IPS-18c (cell line): ENCODE results near the gene IL17B.
A peak's percentile ranks its signal among the peaks of the same experiment; 100 is the strongest.

Experiments
- H3K4me3 ChIP-seq: 2 replicates; pipeline ENCODE4 v1.7.0; 2013; ENCODE audit warnings: low read depth, mild to moderate bottlenecking, low read length, moderate library complexity; ENCODE audit not compliant: insufficient read depth
- H3K9me3 ChIP-seq: one replicate; pipeline ENCODE4 v1.6.1; 2013; ENCODE audit warnings: mild to moderate bottlenecking, low read length, moderate library complexity; ENCODE audit not compliant: control insufficient read depth, insufficient read depth

The IL17B gene

DNA sequence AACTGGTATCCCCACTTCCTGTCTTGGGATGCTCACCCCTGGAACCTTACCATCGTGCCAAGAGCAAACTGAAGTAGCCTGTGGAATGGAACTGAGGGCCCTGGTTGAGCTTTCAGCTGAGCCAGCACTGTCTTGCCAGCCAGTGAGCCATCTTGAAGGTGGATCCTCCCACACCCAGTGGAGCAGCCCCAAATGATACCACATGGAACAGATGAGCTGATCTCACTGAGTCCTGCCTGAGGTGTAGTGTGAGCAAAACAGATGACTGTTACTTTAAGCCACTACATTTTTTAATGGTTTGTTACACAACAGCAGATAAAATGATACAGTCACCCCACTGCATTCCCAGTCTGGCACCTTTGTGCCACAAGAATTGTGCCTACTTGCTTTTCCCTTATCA is 23.4 kb downstream of the IL17B start:
- Histone ChIP-seq H3K4me3 (no peak overlapping the region), H3K9me3 (peaks cover 4% of the 10 kb centered on the region)

DNA sequence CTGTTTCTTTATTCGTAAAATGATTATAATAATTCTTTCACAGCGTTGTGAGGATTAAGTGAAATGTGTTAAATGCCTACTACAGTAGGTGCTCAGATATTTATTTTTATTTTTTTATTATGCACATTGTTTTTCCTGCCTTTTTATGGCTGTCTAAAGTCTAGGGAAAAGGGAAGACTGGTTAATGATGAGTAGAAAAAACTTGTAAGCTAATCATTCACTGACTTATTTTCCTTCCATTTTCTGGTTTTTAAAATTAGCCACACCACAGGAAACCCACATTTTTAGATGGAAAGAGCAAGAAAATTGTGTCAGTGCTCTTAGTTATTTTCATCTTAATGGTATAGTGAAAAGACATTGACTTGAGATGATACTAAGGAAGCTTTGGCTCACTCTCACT is 25.2 kb downstream of the IL17B start:
- Histone ChIP-seq H3K4me3 (no peak overlapping the region), H3K9me3 (peaks cover 4% of the 10 kb centered on the region)

DNA sequence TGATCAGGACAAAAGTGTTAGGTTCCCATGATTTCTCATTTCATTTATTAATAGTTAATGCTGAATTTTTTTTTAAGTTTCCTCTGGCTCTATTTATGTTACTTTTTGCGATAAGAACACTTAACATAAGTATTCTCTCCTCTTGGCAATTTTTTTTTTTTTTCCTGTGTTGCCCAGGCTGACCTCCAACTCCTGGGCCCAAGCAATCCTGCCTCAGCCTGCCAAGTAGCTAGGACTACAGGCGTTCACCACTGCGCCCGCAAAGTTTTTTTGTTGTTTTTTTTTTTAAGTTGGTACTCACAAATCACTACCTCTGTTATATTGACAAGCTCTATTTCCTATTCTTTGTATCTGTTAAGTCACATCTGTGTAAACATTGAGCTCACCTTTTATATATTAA is 26.9 kb downstream of the IL17B start:
- Histone ChIP-seq H3K9me3 (no peaks in the 10 kb centered on the region), H3K4me3 (no peak overlapping the region)

DNA sequence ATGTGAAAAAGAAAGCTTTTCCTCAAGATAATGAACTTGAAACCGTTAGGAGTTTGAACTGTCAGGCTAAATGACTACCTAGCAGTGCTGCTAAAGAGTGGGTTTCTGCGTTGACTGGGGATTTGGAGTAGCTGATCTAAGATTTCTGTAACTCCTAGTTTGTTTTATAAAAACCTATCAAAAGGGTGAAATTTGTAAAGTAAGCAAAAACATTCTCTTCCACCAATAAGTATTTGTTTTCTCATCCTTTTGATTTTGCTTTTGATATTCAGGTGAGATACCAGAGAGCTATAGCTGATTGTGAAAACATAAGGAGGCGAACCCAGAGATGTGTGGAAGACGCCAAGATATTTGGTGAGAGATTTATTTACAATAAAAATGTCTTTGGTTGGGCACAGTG is 29.7 kb downstream of the IL17B start:
- Histone ChIP-seq H3K9me3 (no peaks in the 10 kb centered on the region), H3K4me3 (no peak overlapping the region)

DNA sequence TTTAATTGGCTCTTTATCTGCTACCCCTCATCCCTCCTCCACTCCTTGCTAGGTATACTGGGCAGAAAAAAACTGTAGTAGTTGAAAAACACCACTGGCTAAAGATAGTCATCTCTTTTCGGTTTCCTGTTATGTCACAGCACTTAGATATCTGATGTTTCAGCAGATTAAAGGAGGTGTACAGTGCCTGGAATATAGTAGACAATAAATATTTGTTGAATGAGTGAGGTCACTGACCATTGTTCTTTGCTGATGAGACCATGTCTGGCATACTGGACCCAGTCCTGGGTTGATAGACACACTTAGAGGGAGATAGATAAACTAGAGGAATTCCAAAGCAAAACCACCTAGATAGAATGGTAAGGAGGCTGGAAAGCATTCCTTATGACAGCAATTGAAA is 30.6 kb downstream of the IL17B start:
- Histone ChIP-seq H3K4me3 (no peak overlapping the region), H3K9me3 (no peaks in the 10 kb centered on the region)

DNA sequence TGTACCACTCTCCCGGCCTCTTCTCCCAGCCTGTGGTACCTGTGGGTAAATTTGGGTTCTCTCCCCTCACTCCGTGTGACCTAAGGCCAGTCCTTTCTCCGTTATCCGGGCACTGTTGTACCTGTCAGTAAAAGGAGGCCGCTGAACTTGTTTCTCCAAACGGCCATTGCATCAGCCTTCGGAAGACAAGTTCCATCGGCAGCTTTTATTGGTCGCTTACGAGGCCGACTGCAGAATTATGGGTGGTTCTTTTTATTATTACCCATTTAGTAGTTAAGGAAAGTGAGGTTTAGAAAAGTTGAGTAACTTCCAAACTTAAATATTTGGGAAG is 33.2 kb downstream of the IL17B start:
- H3K9me3 ChIP-seq = no peaks in the 10 kb centered on the region
- peak overlapping the region; percentile 86 for H3K4me3 ChIP-seq

DNA sequence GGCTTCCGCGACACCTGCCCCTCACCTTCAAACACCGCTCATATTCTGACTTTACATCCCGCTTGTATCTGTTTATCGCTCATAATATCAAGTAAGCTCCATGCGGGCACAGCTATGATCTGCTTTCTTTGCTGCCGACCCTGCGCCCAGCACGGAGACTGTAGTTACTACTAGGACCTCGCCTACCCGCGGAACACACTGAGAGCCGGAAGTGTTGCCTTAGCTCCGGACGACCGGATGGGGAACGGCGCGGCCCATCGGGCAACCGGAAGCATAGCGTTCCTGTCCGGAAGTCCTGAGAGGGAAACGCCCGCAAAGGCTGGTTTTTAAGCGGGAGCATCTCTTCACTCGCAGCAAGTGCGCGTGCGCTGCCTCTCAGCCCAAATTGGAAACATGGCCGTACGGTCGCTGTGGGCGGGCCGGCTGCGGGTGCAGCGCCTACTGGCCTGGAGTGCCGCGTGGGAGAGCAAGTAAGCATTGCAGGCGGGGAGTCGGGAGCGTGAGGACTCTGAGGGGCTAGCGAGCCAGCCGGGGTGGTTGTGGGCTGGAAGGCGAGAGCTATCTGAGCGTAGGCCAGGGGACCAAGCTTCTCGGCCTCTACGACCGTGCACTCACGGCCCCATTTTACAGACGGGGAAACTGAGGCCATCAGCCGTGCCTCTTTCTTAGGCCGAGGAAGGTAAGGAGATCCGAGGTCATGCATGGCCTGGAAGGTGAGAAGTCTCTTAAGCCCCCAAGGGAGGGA is 33.8 kb downstream of the IL17B start, which contains the start of gene GRPEL2:
Gene GRPEL2, plus strand, starts transcription at position 353 of the 745 bp plus-strand sequence. Its CDS starts 41 bp downstream, at position 394.
- Histone ChIP-seq H3K4me3 (peak within 1 kb of the TSS; percentile 86), H3K9me3 (no peaks in the 10 kb centered on the region)

DNA sequence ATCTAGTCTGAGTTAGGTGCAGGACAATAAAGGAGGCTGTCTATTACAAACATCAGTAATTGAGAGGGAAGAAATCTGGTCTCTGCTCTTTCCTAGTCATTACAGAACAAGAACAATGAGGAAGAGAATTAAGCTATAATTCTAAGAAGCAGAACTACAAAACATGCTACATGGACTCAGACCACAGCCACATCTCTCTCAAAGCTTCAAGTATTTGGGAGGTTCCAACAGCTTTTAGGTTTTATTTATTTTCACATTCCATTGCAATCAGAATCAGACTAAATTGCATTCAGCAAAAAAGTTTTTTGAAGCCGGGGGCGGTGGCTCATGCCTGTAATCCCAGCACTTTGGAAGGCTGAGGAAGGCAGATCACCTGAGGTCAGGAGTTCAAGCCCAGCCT is 34.9 kb downstream of the IL17B start:
- no peaks in the 10 kb centered on the region for H3K9me3 ChIP-seq
- peak overlapping the region; percentile 86; the same call in 1 of the 2 replicates for H3K4me3 ChIP-seq

DNA sequence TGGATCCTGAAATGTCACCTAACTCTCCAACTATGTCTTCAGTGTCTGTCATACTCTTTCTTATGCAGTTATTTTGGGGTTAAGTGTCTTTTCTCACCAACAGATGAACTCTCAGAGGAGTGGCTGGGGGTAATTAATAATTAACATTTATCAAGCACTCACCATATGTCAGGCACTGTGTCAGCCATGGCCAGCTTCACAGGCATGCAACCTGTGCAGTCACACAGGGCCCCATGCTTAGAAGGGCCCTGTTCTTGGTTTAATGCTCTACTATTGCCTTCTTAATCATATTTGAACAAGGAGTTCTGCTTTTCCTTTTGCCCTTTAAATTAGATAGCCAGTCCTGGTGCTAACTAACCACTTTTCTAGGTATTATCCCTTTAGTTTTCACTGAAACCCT is 37.2 kb downstream of the IL17B start:
- H3K9me3 ChIP-seq = no peaks in the 10 kb centered on the region
- no peak overlapping the region for H3K4me3 ChIP-seq

DNA sequence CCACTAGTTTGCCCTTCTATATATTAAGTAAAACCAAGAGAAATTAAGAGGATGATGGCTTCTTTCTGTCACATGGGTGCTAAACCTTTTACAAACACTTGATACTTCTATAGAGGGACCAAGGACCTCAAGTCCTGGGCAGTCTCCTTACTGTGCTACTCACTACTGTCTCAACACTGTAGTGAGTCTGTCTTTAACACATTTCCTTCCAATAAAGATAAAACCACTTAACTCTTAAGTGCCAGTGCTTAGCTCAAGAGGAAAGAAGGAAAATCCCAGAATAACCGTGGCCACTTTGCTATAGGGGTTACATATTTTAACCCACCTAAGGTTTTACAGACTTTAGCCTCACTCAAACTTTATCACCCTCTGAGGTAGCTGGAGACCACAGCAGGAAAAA is 38.2 kb downstream of the IL17B start:
- no peaks in the 10 kb centered on the region for H3K9me3 ChIP-seq
- no peak overlapping the region for H3K4me3 ChIP-seq

DNA sequence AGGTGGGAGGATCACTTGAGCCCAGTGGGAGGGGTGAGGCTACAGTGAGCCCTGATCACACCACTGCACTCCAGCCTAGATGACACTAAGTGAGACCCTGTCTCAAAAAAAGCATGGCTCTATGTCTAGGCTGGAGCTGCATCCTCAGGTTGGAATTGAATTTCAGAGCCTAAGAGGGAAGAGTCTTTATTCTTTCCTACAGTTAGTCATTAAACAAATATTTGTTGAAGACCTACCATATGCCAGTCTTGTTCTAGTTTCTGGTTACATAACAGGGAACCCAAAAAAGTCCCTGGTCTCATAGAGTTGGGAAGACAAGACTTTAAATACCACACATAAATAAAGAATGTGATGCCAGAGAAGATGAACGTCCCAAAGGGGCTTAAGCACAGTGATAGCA is 40.7 kb downstream of the IL17B start:
- Histone ChIP-seq H3K9me3 (no peaks in the 10 kb centered on the region), H3K4me3 (no peak overlapping the region)

DNA sequence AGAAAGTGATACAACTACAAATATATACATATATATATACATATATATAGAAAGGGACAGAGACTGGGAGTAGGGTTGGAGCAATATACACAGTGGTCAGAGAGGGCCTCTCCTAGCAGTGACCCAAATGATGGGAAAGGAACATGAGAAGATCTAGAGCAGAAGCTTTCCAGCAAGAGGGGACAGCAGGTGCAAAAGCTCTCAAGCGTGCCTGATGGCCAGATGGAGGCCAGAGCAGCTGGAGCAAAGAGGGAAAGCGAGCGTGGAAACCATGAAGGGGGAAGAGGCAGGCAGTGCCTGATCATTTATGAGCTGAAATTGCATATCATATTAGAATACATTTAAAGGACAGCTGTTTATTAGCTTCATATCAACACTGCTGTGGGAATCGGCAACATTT is 41.4 kb downstream of the IL17B start:
- no peaks in the 10 kb centered on the region for H3K9me3 ChIP-seq
- no peak overlapping the region for H3K4me3 ChIP-seq

DNA sequence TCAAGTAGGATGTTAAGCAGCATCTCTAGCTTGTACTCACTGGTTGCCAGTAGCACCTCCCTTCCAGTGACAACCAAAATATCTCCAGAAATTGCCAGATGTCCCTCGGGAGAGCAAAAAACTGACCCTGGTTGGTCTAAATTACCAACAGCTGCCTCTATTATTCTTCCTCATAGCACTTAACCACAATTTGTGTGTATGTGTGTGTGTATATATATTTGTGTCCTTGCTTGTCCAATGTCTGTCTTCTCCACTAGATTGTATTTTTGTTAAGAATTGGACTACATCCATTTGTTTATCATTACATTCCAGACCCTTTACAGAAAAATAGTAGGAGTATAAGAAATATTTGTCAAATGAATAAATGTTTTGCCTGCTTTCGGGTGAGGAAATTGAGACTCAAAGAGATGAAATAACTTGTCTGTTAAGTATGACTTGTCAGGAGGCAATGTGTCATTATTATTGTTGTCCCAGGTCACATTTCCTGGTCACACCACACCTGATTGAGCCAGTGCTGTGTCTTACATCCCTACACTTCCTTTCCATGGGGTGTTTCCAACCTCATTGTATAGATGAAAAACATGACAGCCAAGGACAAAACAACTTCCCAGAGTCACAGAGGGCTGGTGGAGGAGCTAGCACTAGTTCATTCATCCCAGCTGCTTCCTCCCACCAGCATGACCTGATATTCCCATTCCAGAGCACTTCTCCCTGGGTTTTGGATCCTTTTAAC is 45.2 kb downstream of the IL17B start:
- no peak overlapping the region for H3K4me3 ChIP-seq
- H3K9me3 ChIP-seq = no peaks in the 10 kb centered on the region

DNA sequence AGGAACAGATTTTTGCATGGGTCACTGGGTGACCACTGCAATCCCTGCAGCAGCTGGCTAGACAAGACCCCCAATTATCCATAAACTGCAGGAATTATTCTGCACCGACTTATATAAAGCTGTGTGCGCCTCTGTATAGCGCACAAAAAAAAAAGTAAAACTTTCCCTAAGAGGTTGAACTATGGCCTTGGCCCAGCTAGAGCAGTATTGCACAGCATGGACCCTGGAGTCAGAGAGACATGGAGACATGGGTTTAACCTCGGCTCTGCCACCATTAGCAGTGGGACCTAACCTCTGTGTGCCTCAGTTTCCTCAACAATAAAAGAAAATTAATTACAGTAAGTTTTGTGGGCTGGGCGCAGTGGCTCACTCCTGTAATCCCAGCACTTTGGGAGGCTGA is 50.9 kb downstream of the IL17B start:
- Histone ChIP-seq H3K4me3 (no peak overlapping the region), H3K9me3 (no peaks in the 10 kb centered on the region)

DNA sequence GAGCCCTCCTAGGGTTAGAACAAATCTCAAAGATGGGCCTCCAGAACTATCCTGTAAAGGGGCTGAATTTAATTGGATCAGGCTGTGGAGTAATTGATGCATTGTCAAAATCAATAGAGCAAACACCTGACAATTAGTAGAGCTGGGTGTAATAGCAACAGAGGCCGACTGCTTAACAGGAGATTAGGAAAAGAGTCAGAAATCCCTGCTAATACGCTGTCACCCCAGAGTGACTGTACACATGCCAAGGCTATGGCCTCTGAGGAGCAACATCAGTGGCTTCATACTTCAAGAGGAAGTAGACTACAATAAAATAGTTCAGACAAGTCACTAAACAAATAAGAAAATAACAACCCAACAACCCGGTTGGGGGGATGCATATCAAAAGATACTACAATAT is 52.5 kb downstream of the IL17B start:
- Histone ChIP-seq H3K4me3 (no peak overlapping the region), H3K9me3 (no peaks in the 10 kb centered on the region)

DNA sequence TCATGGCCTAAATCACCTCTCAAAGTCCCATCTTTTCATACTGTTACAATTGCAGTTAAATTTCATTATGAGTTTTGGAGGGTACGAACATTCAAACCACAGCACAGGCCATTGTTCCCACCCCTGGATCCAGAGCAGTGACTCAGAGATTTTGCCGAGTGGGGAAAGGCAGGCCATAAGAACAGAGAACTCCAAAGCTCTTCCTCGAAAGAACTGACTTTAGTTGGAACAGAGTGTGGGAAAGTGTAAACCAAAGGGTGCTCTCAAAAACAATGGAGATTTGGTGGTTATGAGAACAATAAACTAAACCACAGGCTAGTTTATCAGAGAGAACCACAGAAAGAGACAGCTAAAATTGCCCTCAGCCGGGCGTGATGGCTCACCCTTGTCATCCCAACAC is 53.2 kb downstream of the IL17B start:
- Histone ChIP-seq H3K9me3 (no peaks in the 10 kb centered on the region), H3K4me3 (no peak overlapping the region)

DNA sequence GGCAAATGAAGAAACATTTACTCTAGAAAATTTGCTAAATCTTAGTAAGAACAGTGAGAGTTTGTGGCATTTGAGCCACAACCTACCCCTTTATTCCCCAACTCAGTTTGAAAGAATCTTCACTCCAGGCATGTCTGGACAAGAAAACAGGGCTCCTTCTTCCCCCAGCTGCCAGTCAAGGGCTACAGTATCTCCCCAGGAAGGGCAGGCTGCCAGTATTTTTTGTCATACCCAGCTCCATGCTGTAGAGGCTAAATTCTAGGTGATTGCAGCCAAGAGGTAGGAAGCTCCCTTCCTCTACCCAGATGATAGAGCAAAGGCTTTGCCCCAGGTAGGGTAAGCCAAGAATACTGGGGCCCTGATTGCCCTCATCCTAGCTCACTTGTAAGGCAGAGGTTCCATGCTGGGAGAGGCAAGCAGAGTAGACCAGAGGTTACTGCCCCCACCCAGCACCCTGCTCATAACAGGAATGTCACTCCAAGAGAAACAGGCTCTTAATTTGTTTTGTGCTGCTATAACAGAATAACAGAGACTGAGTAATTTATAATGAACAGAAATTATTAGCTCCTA is 53.8 kb downstream of the IL17B start:
- H3K4me3 ChIP-seq = no peak overlapping the region
- no peaks in the 10 kb centered on the region for H3K9me3 ChIP-seq

DNA sequence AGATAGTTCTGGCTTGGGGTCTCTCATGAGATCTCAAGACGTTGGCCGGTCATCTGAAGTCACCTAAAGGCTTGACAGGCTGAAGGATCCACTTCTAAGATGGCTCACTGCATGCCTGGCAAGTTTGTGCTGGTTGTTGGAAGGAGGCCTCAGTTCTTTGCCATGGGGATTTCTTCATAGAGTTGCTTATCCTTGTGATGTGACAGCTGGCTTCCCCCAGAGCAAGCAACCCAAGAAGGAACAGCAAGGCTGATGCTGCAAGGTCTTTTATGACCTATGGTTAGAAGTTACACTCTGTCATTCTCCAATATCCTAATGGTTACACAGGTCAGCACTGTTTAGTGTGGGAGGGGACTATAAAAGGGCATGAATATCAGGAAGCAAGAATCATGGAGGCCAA is 54.5 kb downstream of the IL17B start:
- Histone ChIP-seq H3K4me3 (no peak overlapping the region), H3K9me3 (no peaks in the 10 kb centered on the region)
